ENCODE results near the gene TNFRSF8.

DNA sequence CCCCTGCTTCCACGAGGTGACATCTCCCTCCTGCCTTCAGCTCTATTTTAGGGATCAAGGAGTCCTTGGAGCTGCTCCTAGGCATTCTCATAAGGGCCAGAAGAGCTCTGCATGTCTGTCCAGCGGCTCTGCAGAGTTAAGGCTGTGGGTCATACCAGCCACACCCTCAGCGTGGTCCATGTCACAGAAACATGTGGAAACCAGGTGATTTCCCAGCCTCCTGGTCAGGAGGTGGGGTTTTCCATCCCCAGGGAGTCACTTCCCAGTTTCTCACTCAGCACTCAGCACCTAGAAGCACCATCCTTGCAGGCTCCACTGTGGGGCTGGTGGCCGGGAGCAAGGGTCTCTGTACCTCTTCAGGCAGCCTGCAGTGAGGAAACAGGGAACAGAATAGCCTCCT is 102.2 kb downstream of the TNFRSF8 start:
- TF ChIP-seq, protein P1, sequence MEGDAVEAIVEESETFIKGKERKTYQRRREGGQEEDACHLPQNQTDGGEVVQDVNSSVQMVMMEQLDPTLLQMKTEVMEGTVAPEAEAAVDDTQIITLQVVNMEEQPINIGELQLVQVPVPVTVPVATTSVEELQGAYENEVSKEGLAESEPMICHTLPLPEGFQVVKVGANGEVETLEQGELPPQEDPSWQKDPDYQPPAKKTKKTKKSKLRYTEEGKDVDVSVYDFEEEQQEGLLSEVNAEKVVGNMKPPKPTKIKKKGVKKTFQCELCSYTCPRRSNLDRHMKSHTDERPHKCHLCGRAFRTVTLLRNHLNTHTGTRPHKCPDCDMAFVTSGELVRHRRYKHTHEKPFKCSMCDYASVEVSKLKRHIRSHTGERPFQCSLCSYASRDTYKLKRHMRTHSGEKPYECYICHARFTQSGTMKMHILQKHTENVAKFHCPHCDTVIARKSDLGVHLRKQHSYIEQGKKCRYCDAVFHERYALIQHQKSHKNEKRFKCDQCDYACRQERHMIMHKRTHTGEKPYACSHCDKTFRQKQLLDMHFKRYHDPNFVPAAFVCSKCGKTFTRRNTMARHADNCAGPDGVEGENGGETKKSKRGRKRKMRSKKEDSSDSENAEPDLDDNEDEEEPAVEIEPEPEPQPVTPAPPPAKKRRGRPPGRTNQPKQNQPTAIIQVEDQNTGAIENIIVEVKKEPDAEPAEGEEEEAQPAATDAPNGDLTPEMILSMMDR (IDR thresholded peaks at IDR 0.05) = no peak
- no peak for TF ChIP-seq POLR2A (IDR thresholded peaks at IDR 0.05)
